Duodenal mucosa (tissue), 2 donors: ENCODE measurements around the gene STX5.

ENCODE experiments used
- H3K27ac ChIP-seq: one replicate; pipeline ENCODE4 v1.7.0; 2013; ENCODE audit warnings: low read depth, low read length
- H3K27me3 ChIP-seq, 2 donors: one replicate each; pipeline ENCODE4 v1.7.0; 2013; ENCODE audit warnings: low read length in 2 of 2, control low read depth in 1 of 2; ENCODE audit not compliant: insufficient read depth in 2 of 2, control insufficient read depth in 1 of 2
- H3K36me3 ChIP-seq, 2 donors: one replicate each; pipeline ENCODE4 v1.7.0; 2013; ENCODE audit warnings: low read length in 2 of 2, control low read depth in 1 of 2; ENCODE audit not compliant: insufficient read depth in 2 of 2, control insufficient read depth in 1 of 2
- H3K4me1 ChIP-seq, 2 donors: one replicate each; pipeline ENCODE4 v1.7.0; 2013; ENCODE audit warnings: low read length in 2 of 2, control low read depth in 1 of 2; ENCODE audit not compliant: insufficient read depth in 2 of 2, control insufficient read depth in 1 of 2
- H3K4me3 ChIP-seq, 2 donors: one replicate each; pipeline ENCODE4 v1.7.0; 2013; ENCODE audit warnings: low read length in 2 of 2, low read depth in 1 of 2
- H3K9ac ChIP-seq, 2 donors: one replicate each; pipeline ENCODE4 v1.7.0; 2013; ENCODE audit warnings: low read length in 2 of 2, low read depth in 1 of 2
- H3K9me3 ChIP-seq, 2 donors: one replicate each; pipeline ENCODE4 v1.7.0; 2013; ENCODE audit warnings: low read length in 2 of 2, control low read depth in 1 of 2; ENCODE audit not compliant: control insufficient read depth in 1 of 2

STX5 gene

DNA sequence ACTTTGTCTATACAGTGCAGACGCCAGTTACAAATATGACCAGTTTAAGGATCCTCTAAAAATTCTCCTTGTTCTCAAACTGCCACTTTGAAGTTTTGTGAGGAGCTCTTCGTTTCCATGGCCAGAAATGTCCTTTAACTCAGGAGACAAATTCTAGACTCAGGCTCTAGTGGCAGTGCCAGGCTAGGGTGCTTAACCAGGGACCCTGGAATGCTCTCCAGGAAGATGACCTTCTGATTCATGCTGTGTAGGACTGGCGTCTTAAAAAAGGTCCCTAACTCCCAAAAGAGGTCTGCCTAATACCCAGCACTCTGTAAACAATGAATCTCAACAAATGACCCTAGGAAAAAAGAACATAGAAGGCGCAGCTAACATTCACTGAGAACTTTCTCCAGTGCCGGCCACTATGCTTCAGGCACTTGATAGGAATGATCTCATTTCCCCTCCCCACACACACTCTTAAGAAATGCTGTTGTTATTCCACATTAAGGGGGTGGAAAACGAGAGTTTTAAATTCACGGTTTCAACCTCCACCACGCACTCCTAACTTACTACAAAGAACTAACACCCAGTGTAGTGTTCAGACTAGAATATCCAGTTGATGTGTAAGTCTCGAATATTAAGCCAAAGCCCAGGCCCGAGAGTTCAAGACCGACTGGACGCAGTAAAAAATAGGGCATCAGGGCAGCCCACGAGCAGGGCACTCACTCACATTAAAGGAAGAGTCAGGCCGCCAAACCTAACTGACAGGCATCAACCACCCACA, 27.4 kb downstream of the STX5 start:
- Histone ChIP-seq H3K9ac (peak overlapping the region; percentile 92 to 99), H3K4me1 (peaks cover 20 to 21% of the 10 kb centered on the region in 2 donors), H3K27me3 (no peaks in the 10 kb centered on the region), H3K9me3 (no peaks in the 10 kb centered on the region), H3K27ac (peak overlapping the region; percentile 83), H3K4me3 (peak overlapping the region; percentile 91 to 96), H3K36me3 (peaks cover 25 to 33% of the 10 kb centered on the region in 2 donors)

- Histone ChIP-seq H3K4me1 (peaks cover 15 to 17% of the 10 kb centered on the region in 2 donors), H3K9me3 (no peaks in the 10 kb centered on the region), H3K27me3 (no peaks in the 10 kb centered on the region), H3K9ac (no peak overlapping the region), H3K27ac (no peak overlapping the region), H3K4me3 (no peak overlapping the region), H3K36me3 (peaks cover 38 to 65% of the 10 kb centered on the region in 2 donors)
These were observed 30.8 kb downstream of the STX5 start for GRCh38 chr11:62801071-62801470.

DNA sequence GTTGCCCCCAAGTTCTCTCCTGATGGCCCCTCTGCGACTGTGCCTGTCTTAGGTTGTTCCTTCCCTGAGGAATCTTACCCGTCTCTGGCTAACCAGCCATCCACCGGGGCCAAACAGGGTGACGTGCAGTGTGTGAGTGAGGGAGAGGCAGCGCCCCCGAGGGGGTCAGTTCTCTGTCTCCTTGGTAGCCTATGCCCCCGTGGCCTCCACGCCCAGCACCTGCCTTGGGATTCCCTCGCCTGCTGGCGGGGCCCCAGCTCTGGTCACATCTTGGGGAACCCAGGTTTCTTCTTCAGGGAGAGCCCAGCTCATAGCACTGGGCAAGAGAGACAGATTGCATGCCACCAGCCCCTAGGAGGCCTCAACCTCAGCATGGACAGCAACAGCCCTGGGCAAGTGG, 32.4 kb downstream of the STX5 start:
- Histone ChIP-seq H3K9ac (no peak overlapping the region), H3K4me1 (peaks cover 11 to 12% of the 10 kb centered on the region in 2 donors), H3K9me3 (no peaks in the 10 kb centered on the region), H3K4me3 (no peak overlapping the region), H3K36me3 (peaks cover 52 to 81% of the 10 kb centered on the region in 2 donors), H3K27ac (no peak overlapping the region), H3K27me3 (no peaks in the 10 kb centered on the region)

- peaks cover 49 to 89% of the 10 kb centered on the region in 2 donors for H3K36me3 ChIP-seq
- H3K4me3 ChIP-seq = no peak overlapping the region
- H3K9me3 ChIP-seq = no peaks in the 10 kb centered on the region
- H3K27me3 ChIP-seq = no peaks in the 10 kb centered on the region
- H3K27ac ChIP-seq = no peak overlapping the region
- H3K9ac ChIP-seq = no peak overlapping the region
- H3K4me1 ChIP-seq = peaks cover 8% of the 10 kb centered on the region in 2 donors
These were observed 35.6 kb downstream of the STX5 start for GRCh38 chr11:62796281-62796680.

DNA sequence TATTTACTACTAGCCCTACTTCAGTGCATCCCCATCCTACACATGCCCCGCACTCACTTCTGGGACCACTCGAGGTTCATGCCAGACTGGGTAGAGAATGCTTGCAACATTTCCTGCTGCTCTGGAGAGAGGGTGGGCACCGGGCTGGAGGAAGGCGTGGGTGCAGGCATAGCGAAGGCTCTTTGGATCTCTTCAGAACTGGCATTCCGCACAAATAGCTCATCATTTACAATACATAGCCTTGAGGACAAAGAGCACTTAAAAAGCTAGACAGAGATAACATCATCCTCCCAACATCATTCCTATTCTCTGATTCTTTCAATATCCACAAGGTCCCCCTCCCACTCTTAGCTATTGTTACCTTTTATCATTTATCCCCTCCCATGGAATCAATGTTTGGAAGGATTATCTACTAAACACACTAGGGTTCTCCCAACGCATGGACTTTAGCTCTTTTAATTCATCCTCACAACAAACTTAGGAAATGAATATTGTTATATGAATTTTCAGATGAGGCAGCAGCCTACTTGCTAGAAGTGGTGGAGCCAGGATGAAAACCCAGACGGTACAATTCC, 37.6 kb downstream of the STX5 start:
- Histone ChIP-seq H3K27me3 (no peaks in the 10 kb centered on the region), H3K9ac (no peak overlapping the region), H3K27ac (no peak overlapping the region), H3K4me3 (no peak overlapping the region), H3K36me3 (peaks cover 44 to 84% of the 10 kb centered on the region in 2 donors), H3K4me1 (peaks cover 23 to 25% of the 10 kb centered on the region in 2 donors), H3K9me3 (no peaks in the 10 kb centered on the region)

- H3K36me3 ChIP-seq = peaks cover 36 to 69% of the 10 kb centered on the region in 2 donors
- no peaks in the 10 kb centered on the region for H3K27me3 ChIP-seq
- H3K27ac ChIP-seq = peak overlapping the region; percentile 13
- H3K4me3 ChIP-seq = peak overlapping the region; percentile 1 to 16
- H3K4me1 ChIP-seq = peaks cover 23 to 37% of the 10 kb centered on the region in 2 donors
- H3K9ac ChIP-seq = peak overlapping the region; percentile 3 to 28
- H3K9me3 ChIP-seq = no peaks in the 10 kb centered on the region
These were observed 39.7 kb downstream of the STX5 start for GRCh38 chr11:62792202-62792575.

GRCh38 chr11:62791501-62792201, 40.2 kb downstream of the STX5 start, which contains the start of gene TMEM223:
TMEM223 (minus strand) TSS chr11:62792006; CDS start chr11:62791994, 12 bp downstream.
- H3K4me1 ChIP-seq = peaks cover 23 to 37% of the 10 kb centered on the region in 2 donors
- no peaks in the 10 kb centered on the region for H3K9me3 ChIP-seq
- H3K36me3 ChIP-seq = peaks cover 36 to 64% of the 10 kb centered on the region in 2 donors
- H3K4me3 ChIP-seq = peak within 1 kb of the TSS; percentile 88
- peak within 1 kb of the TSS; percentile 71 to 96 for H3K9ac ChIP-seq
- H3K27me3 ChIP-seq = no peaks in the 10 kb centered on the region
- peak within 1 kb of the TSS; percentile 64 for H3K27ac ChIP-seq

DNA sequence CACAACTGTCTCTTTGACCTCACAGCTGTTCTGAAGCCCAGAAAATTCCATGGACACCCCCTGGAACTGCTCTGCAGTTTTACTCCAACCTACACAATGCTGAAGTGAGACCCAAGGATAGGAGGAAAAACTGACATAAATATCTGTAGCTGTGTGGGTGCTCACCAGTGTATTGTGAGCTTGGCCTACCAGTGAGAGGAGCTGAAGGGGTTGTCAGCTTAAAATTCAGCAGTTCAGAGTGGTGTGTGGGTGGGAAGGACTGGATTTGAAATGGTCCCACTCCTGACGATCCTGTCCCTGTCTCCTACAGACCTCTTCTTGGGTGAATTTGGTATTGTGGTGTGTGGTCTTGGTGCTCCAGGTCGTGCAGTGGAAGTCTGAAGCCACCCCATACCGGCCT, 42.3 kb downstream of the STX5 start:
- Histone ChIP-seq H3K9me3 (no peaks in the 10 kb centered on the region), H3K9ac (no peak overlapping the region), H3K27ac (no peak overlapping the region), H3K27me3 (no peaks in the 10 kb centered on the region), H3K4me1 (peaks cover 30 to 45% of the 10 kb centered on the region in 2 donors), H3K4me3 (no peak overlapping the region), H3K36me3 (peaks cover 19 to 43% of the 10 kb centered on the region in 2 donors)

DNA sequence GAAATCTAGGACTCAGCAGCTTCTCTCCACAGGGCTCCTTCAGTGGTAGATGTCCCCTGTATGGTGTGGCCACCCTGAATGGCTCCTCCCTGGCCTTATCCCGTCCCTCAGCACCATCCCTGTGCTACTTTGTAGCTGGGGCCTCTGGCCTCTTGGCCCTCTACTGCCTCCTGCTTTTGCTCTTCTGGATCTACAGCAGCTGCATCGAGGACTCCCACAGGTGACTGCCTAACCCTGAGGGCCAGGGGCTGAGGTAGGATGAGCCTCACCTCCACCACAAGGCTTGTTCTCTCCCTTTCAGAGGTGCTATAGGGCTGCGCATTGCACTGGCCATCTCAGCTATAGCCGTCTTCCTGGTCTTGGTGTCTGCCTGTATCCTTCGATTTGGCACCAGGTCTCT, 42.9 kb downstream of the STX5 start:
- peaks cover 30 to 45% of the 10 kb centered on the region in 2 donors for H3K4me1 ChIP-seq
- peaks cover 13 to 37% of the 10 kb centered on the region in 2 donors for H3K36me3 ChIP-seq
- H3K9me3 ChIP-seq = no peaks in the 10 kb centered on the region
- no peaks in the 10 kb centered on the region for H3K27me3 ChIP-seq
- H3K9ac ChIP-seq = no peak overlapping the region
- H3K4me3 ChIP-seq = no peak overlapping the region
- H3K27ac ChIP-seq = no peak overlapping the region
